ENCODE data around the gene ROCK2. TPM values are rescaled to one million over a fixed set of nuclear protein-coding genes. Genes with fewer than 3 reads are reported as not detected.

ROCK2 gene
- total RNA-seq, 3 donors from 2014 or later (not counting 1 experiment from before 2014, with no cell fraction given): 19.9 to 28.2 (median 21.9) TPM

- TF ChIP-seq CTCF (IDR thresholded peaks at IDR 0.05): no peak
- no peaks in the 10 kb centered on the region for H3K36me3 Mint-ChIP-seq
- intact Hi-C loops (cut with micrococcal nuclease): no loop called here
Measured at GRCh38 chr2:11303290-11304013, 41.0 kb downstream of the ROCK2 start.

GRCh38 chr2:11299439-11299838 lies 45.0 kb downstream of the ROCK2 start:
- intact Hi-C loops (cut with micrococcal nuclease): no loop called here
- no peaks in the 10 kb centered on the region for H3K4me1 ChIP-seq (ENCODE audit: control insufficient read depth, insufficient read depth, low read length)
- Mint-ChIP-seq H3K9me3 (no peaks in the 10 kb centered on the region), H3K4me1 (peaks cover 15 to 27% of the 10 kb centered on the region in 2 donors), H3K36me3 (no peaks in the 10 kb centered on the region), H3K4me3 (no peak overlapping the region), H3K27ac (no peak overlapping the region), H3K27me3 (ENCODE audit: low read depth in 2 of 2) (no peaks in the 10 kb centered on the region)
- H3K9me3 ChIP-seq (ENCODE audit: control insufficient read depth, insufficient read depth, low read length): no peaks in the 10 kb centered on the region
- H3K4me3 ChIP-seq (ENCODE audit: low read length): no peak overlapping the region
- H3K27ac ChIP-seq (ENCODE audit: low read length): no peak overlapping the region
- WGBS (ENCODE audit: insufficient coverage): 99% methylated on average over 5 of the region's 6 CpGs
- no peak for ATAC-seq
- no peaks in the 10 kb centered on the region for H3K27me3 ChIP-seq (ENCODE audit: control insufficient read depth, insufficient read depth, low read length)
- TF ChIP-seq CTCF (IDR thresholded peaks at IDR 0.05): no peak
- no peaks in the 10 kb centered on the region for H3K36me3 ChIP-seq (ENCODE audit: control insufficient read depth, insufficient read depth, low read length)
- no peak for DNase-seq

More at GRCh38 chr2:11303290-11304013, 41.0 kb downstream of the ROCK2 start:
- H3K27me3 ChIP-seq (ENCODE audit: control insufficient read depth, insufficient read depth, low read length): no peaks in the 10 kb centered on the region
- H3K4me3 ChIP-seq (ENCODE audit: low read length): no peak overlapping the region
- H3K27ac ChIP-seq (ENCODE audit: low read length): no peak overlapping the region
- Mint-ChIP-seq H3K27me3 (ENCODE audit: low read depth in 2 of 2) (no peaks in the 10 kb centered on the region), H3K27ac (no peak overlapping the region), H3K4me1 (peaks cover 10 to 15% of the 10 kb centered on the region in 2 donors), H3K9me3 (no peaks in the 10 kb centered on the region), H3K4me3 (no peak overlapping the region)
- no peak for ATAC-seq
- no peaks in the 10 kb centered on the region for H3K4me1 ChIP-seq (ENCODE audit: control insufficient read depth, insufficient read depth, low read length)
- no peaks in the 10 kb centered on the region for H3K36me3 ChIP-seq (ENCODE audit: control insufficient read depth, insufficient read depth, low read length)
- 94% methylated on average over 5 of the region's 5 CpGs for WGBS (ENCODE audit: insufficient coverage)
- no peaks in the 10 kb centered on the region for H3K9me3 ChIP-seq (ENCODE audit: control insufficient read depth, insufficient read depth, low read length)
- DNase-seq: no peak

- Mint-ChIP-seq H3K4me3 (no peak overlapping the region), H3K4me1 (peaks cover 15 to 27% of the 10 kb centered on the region in 2 donors), H3K9me3 (no peaks in the 10 kb centered on the region), H3K27me3 (ENCODE audit: low read depth in 2 of 2) (no peaks in the 10 kb centered on the region), H3K27ac (no peak overlapping the region), H3K36me3 (no peaks in the 10 kb centered on the region)
- H3K27ac ChIP-seq (ENCODE audit: low read length): no peak overlapping the region
- WGBS (ENCODE audit: insufficient coverage): 50% methylated on average over 2 of the region's 3 CpGs
- DNase-seq (no peak), ATAC-seq (no peak)
- no peaks in the 10 kb centered on the region for H3K9me3 ChIP-seq (ENCODE audit: control insufficient read depth, insufficient read depth, low read length)
- no peaks in the 10 kb centered on the region for H3K27me3 ChIP-seq (ENCODE audit: control insufficient read depth, insufficient read depth, low read length)
- intact Hi-C loops (cut with micrococcal nuclease): no loop called here
- no peak overlapping the region for H3K4me3 ChIP-seq (ENCODE audit: low read length)
- no peaks in the 10 kb centered on the region for H3K36me3 ChIP-seq (ENCODE audit: control insufficient read depth, insufficient read depth, low read length)
- TF ChIP-seq CTCF (IDR thresholded peaks at IDR 0.05): no peak
- no peaks in the 10 kb centered on the region for H3K4me1 ChIP-seq (ENCODE audit: control insufficient read depth, insufficient read depth, low read length)
Measured at GRCh38 chr2:11298592-11298991, 45.8 kb downstream of the ROCK2 start.

- Mint-ChIP-seq H3K36me3 (no peaks in the 10 kb centered on the region), H3K4me1 (peaks cover 30 to 43% of the 10 kb centered on the region in 2 donors), H3K4me3 (no peak overlapping the region), H3K27ac (no peak overlapping the region), H3K9me3 (no peaks in the 10 kb centered on the region), H3K27me3 (ENCODE audit: low read depth in 2 of 2) (no peaks in the 10 kb centered on the region)
- Histone ChIP-seq H3K4me1 (ENCODE audit: control insufficient read depth, insufficient read depth, low read length) (no peaks in the 10 kb centered on the region), H3K27me3 (ENCODE audit: control insufficient read depth, insufficient read depth, low read length) (no peaks in the 10 kb centered on the region), H3K4me3 (ENCODE audit: low read length) (no peak overlapping the region), H3K9me3 (ENCODE audit: control insufficient read depth, insufficient read depth, low read length) (no peaks in the 10 kb centered on the region), H3K27ac (ENCODE audit: low read length) (no peak overlapping the region), H3K36me3 (ENCODE audit: control insufficient read depth, insufficient read depth, low read length) (no peaks in the 10 kb centered on the region)
- no peak for ATAC-seq
- no peak for DNase-seq
- no peak for TF ChIP-seq CTCF (IDR thresholded peaks at IDR 0.05)
- intact Hi-C loops (cut with micrococcal nuclease): no loop called here
- WGBS (ENCODE audit: insufficient coverage): no CpG with 5 or more reads among the region's 2 CpGs
Measured at GRCh38 chr2:11296401-11296800, 48.0 kb downstream of the ROCK2 start.
